ENCODE data around the gene DYNLRB2.

DNA sequence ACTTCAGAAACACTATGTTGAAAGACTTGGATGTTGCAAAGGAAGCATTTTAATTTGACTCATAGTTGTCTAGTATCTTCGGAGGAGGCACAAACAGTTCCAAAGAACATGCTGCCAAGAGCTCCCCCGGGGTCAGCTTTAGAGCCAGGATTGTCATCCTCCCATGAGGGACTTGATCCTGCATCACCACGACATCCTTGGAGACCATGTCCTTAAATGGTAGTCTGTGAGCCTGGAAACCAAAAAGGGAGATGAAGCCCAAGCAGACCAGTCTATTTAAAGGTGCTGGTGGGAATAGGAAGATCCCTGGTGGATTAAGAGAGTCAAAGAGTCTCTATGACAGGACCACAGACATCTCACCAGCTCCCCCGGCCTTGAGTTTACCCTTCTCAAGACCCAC is 33.3 kb upstream of the DYNLRB2 start:
- TF ChIP-seq CTCF (IDR thresholded peaks at IDR 0.05; ENCODE audit: low read length) (no peak), EZH2 (optimal IDR thresholded peaks at IDR 0.05; ENCODE audit: low read depth, low read length) (no peak)
